GM19463 (cell line): Measurements from ENCODE around the gene SMARCA2.

Source experiments
- ATAC-seq: cut with Tn5 transposase; IDR thresholded peaks from one replicate; pipeline ENCODE4 v1.9.1; 2021; ENCODE audit warnings: mild to moderate bottlenecking, moderate library complexity; ENCODE audit not compliant: unreplicated experiment

Gene SMARCA2

DNA sequence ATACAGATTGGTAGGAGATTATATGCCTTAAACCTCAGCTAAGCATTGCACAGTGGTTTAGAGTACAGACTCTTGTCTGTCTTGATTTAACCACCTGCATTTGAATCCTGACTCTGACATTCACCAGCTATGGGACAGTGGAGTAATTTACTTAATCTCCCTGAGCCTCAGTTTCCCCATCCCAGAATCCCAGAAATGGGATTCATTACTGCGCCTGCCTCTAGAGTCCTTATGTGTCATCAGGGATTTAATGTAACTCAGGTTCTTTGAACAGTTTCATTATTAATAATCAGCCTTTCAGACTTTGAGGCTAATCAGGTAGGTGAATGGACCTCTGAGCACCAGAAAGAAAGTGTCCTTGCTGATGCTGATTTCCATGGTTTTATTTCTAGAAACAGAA, 149.1 kb downstream of the SMARCA2 start:
- no peak for ATAC-seq

DNA sequence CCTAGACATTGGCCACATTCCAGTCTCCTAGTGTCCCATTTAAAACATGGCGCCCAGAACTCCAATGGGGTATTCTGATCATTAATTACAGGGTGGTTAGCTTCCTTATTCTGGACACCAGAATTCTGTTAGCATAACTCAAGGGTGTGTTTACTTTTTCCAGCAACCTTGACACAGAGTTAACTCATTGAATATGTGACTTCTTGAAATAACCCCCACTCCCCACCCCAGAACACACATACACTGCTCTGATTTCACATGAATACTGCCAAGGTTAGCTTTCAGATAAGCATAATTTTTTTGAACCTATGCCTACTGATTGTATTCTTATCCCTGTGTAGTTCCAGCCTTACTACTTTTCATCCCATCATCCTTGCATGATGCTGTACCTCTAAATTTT, 151.1 kb downstream of the SMARCA2 start:
- ATAC-seq = no peak

DNA sequence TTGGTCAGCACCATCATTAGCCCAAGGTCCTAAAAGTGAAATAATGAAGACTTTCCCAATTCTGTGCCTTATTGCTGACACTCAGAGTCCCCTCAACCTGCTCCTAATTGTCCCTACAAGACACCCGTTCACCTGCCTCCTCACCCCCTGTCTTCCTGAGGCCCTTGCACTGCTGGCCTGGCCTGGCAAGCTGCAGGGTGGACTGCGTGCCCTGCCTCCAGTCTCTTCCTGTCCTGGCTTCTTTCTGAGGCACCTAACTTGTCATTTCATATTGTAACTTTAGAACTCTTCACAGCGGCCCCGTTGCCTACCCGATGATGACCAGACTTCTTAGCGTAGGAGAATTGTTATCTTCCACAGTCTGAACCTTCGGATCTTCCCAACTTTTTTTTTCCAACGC, 153.9 kb downstream of the SMARCA2 start:
- no peak for ATAC-seq

DNA sequence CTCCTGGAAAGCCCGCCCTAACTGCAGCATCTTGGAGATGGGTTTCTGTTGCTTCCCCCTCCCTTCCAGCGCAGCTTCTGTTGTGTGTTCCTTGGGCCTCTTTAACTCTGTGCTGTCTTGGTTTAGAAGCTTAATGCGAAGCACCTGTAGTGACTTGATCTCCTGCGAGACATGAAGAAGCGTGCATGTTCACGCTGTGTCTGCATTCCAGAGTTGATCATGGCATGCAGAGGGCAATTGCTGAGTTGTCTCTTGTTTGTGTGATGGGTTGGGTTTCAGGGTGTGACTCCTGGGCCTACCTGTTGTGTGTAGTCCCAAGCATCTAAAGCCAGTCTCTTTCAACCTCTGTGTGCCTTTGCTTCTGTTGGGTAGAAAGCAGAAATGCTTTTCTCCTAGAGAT, 155.6 kb downstream of the SMARCA2 start:
- no peak for ATAC-seq

DNA sequence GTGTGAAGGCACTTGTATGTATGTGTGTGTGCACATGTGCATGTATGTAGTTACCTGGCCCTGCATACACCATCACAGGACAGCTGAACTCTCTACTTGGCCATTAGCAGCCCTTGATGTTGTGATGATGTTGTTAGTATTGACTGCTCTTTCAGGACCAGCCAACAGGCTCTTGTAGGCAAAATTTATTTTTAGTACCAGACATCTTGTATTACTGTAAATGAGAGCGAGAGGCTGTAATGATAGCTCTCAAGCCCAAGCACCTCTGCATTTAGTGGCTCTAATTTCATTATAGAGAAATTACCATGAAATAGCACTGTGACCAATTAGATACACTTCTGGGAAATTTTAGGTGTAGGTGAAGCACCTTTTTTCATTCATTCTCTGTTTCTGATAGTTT, 158.0 kb downstream of the SMARCA2 start:
- no peak for ATAC-seq

DNA sequence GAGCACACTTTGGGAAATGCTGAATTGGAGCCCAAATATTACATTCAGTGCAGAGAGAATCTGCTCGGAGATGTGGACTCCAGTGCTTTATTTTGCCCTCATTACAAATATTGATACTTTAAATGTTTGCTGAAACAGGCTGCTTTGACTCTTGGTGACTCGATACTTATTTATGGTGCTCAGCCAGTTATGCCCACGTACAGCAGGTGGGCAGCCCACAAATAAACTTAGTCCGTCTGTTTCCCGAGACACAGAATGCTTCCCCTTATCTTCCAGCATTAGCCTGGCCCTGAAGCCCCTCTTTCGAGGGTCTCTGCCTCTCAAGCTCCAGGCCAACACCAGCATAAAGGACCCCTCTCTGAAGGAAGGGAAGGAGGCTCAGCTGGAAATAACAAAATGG, 158.7 kb downstream of the SMARCA2 start:
- no peak for ATAC-seq

DNA sequence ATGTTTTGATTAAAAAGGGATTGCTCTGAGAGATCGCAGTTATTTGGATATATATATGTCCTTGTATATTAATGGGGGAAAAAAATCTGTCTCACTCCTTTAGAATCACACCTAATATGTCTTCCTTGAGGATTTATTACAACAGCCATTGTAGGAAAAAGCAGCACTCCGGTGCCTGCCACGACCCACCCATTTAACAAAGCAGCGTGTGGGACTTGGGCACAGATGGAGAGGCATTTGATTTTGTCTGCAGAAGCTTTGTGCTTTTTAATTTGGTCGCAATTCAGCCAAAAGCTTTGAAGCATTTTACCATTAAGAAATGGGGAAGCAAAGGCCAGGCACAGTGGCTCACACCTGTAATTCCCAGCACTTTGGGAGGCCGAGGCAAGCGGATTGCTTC, 159.2 kb downstream of the SMARCA2 start:
- ATAC-seq = no peak

DNA sequence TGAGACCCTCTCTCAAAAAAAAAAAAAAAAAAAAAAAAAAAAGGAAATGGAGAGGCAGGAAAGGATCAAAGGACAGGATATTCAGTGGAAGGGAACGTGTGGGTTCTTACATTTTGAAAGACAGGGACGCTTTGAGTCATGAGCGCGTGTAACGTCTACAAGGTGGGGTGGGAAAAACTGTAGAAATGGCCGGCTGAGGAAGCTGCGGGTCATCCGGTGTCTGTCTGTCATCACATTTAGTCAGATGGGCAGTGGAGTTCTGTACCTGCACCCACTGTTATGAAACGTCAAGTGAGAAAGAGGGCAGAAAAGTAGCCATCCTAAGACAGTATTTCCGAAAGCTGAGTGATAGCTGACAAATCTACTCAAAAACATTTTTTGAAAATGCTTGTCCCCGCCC, 159.8 kb downstream of the SMARCA2 start:
- no peak for ATAC-seq

DNA sequence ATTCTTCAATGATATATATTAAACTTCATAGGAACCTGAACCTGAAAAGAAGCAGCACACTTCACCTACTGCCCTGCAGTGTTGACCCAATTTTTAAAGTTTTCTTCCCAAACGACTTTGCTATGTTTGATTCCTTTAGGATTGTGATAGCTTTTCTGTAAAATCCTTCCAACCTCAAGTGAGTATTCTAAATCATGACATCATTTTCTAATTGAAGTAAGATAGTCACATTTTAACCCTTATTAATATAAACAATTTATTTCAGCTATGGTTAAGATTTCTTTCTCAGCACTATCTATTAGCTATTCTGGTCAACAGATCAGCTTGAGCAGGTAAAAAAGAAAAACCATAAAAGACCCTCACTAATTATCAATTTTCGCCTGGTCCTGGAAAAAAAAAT, 162.0 kb downstream of the SMARCA2 start:
- no peak for ATAC-seq

DNA sequence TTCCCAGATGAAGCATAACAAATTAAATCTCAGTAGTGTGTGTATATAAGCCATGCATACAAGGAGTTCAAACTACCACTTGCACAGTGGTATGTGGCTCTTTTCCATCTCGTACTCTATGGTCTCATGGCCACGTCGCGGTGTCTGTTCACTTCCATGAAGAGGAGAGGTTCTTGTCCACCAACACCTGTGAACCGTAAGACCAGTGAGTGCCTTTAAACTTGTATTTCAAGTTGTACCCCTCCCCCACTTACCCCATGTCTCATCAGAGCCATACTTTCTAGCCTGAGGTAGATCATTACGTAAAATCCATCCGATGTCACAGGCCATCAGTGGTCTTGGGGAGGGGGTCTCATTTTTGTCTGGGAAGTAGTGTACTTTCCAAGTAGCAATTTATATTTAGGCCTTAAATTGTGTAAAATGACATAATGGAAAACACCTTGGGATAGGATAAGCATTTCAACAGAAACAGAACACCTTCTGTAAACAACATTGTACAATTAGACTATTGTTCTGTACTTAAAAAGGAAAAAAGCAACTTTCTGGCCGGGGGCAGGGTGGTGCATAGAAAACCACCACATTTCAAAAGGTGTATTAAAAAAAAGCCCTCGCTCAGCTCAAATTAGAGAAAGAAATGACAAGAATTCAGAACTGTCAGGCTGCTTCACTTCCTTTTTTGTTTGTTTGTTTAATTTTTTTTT, 163.0 kb downstream of the SMARCA2 start:
- no peak for ATAC-seq

DNA sequence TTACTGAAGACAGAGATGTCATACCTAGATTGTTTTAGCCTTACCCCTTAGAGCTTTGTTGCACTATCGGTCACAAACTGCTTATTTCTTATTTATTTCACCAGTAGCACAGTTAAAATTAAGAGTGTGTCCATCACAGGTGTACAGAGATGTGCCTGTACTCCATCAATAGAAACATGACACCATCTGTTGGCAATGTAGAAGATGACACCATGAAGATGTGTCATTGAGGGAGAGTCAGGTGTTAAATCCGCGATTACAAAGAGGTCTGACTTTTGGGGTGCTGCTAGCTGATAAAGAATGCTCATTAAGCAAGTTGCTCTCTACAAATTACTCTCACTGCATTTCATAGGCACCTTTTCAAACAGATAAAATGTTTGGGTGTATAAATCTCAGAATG, 164.4 kb downstream of the SMARCA2 start:
- ATAC-seq = no peak

DNA sequence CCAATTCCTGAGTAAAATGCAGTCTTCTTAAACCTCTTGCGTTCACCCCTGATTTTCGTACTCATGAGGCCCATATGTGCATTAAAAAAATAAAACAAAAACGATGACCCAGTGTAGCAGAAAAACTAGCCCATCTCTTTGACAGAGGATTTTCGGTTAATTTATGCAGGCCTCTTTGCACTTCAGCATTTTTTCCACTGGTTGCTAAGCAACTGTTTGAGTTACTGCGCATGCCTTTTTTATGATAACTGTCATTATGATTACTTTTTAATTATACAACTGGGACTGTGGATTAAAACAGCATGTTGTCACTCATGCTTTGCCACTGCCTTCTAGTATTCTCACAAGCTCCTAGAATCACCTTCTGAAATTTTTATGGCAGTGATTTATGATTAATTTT, 165.0 kb downstream of the SMARCA2 start:
- no peak for ATAC-seq

DNA sequence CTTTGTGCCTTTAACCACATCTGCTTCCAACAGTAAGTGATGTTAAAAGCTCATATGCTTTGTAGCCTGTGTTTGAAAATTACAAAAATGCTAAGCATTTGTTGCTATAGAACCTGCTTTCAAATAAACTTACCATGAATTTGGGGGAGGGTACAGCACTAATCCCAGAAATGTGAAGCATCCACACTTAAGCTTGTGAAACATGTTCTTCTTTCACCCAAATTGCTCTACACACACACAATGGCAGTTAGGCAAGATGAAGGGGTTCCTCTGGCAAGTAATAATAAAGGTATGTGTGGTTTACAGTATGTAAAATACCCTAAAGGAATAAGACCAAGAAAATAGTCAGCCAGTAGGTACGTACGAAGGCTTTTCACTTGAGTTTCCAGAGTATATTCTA, 165.6 kb downstream of the SMARCA2 start:
- no peak for ATAC-seq

DNA sequence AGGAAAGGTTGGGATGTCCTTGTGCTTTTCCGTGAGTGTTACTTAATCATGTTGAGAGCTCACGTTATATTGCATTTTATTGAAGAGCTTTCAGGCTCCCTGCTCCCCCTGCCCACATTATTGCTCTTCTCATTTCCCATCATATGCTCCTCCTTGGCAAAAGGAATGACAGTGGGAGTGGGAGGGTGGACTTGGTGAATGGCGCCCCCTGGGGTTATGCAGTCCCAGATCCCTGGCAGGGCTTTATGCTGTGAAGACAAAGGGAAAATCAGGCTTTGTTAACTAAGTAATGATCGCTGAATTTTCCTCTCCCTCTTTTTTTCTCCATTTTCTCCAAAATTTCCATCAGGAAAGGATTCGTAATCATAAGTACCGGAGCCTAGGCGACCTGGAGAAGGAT, 166.6 kb downstream of the SMARCA2 start:
- ATAC-seq = no peak

DNA sequence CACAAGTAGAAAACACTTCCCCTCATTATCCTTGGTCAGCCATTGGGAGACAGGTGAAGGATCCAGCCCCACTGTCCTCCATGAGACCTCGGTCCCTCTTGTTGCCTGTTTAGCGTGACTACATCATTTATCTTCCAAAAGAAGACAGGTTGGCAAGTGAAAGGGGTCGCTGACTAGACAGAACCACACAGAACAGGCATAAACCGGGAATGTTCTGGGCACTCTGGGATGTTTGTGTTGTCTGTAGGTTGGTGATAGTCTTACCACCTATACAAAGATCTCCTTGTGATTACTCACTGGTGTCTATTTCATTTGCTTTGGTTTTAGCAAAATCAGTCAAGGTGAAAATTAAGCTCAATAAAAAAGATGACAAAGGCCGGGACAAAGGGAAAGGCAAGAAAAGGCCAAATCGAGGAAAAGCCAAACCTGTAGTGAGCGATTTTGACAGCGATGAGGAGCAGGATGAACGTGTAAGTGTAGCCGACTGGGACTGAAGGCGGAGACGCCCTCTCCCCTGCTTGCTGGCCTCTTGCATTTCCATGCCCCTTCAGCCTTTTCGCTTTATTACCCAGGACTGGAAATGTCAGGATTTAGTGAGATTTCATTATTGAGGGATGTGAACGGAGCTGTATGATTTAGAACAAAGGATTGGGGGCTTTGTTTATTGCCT, 175.9 kb downstream of the SMARCA2 start:
- ATAC-seq = no peak

DNA sequence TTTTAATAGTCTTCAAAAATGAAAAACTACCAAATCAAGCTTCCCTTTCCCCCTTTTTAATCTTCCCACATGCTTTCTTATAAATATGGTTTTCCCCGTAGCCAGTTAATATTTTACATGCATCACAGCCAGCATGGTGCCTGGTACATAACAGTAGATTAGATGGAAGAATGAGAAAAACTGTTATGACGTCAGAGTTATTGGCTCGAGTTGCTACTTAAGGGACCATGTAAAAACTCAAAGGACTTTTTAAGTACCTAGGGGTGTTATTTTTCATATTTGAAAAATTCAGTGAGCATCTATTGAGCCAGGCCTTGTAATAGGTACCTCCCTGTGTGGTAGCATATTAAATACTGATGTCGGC, 176.4 kb downstream of the SMARCA2 start:
- ATAC-seq = no peak

DNA sequence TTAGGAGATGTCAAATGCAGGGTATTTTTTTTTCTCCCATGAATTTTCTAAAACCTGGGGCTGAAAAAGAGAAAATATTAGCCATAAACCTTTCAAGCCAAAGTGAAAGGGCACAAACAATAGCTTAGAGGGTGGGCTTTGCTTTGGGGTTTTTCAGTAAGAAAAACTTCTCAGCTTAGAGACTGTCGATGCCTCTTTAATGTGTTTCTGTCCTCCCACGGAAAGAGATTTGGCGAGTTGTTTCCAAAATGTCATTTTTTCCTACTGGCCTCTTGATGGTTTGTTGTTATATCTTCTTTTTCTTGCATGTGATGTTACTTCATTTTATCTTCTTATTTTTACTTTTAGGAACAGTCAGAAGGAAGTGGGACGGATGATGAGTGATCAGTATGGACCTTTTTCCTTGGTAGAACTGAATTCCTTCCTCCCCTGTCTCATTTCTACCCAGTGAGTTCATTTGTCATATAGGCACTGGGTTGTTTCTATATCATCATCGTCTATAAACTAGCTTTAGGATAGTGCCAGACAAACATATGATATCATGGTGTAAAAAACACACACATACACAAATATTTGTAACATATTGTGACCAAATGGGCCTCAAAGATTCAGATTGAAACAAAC, 177.3 kb downstream of the SMARCA2 start:
- ATAC-seq = no peak

DNA sequence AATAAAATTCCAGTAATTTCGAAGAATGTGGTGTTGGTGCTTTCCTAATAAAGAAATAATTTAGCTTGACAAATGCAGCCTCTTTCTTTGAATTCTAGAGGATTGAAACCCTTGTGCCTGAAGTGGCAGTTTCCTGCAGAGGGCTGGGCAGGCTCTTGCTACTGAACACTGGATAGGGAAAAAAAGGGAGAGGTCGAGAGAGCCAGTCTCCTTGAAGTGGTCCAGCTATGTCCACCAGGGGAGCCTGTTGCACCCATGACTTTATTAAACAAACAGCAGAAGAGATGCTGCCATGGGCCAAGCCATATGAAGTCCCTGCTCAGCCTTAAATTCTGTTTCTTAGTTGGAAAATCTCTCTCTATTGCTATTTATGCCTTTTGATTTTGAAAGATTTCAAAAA, 178.4 kb downstream of the SMARCA2 start:
- no peak for ATAC-seq

DNA sequence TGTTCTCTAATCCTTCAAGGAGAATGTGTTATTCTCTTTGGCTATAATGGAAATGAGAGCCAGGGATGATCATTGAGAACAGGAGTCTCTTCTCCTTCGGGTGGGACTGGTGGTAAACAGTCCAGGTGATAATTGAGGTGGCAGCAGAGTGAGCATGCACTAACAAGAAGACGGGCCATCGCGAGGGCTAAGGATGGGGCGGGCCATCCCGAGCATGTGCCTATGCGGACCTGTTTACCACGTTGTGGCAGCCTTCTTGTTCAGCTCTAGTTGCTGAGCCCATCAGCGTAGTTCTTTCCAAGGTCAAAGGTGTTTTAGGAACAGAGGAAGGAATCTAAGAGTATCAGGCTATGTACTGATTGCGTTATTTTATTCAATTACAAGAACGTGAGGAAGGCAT, 180.1 kb downstream of the SMARCA2 start:
- no peak for ATAC-seq

DNA sequence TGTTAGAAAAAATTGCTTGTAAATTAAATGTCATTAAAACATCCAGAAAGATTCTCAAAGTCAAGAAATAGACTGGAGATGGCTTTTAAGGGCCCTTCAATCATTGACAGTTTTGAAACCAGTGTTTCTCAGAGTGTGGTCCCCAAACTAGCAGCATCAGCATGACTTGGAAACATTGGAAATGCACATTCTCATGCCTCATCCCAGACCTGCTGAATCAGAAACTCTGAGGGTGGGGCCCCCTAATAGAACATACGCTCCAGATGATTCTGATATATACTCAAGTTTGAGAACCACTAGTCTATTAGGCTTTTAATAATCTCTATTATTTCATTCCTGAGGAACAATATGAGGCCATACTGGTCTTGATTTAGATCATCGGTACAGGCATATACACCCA, 181.6 kb downstream of the SMARCA2 start:
- ATAC-seq = no peak

DNA sequence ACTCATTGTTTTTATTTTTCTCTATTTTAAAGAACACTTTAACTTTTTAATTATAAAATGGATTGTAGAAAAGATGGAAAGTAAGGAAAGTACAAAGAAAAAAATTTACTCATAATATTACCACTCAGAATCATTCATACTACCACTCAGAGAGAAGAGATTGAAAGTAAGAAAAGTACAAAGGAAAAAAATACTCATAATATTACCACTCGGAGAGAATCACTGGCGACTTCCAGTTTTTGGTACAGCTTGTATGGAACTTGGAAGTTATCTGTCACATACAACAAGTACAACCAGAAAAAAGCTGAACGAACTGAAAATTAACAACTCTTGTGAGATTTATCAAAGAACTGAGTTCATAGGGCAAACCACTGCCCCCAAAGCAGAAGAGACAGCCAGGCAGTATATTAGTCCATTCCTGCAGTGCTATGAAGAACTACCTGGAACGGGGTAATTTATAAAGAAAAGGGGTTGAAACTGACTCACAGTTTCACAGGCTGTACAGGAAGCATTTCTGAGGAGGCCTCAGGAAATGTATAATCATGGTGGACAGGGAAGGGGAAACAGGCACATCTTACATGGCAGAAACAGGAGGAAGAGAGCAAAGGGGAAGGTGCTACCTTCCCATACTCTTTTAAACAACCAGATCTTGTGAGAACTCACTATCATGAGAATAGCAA, 183.9 kb downstream of the SMARCA2 start:
- ATAC-seq = no peak
